AG04449 (cell line): ENCODE results near the gene CCM2.

Source experiments
- CTCF ChIA-PET: fragments of 350-600 bp; formaldehyde crosslinking; extraction: SDS; loops from one replicate; lab custom pipeline; 2021; ENCODE audit warnings: antibody characterized with exemption; lab: Yijun Ruan, JAX
- POLR2A ChIA-PET: fragments of 400-600, 350-600 bp; formaldehyde crosslinking; extraction: SDS; loops from one replicate; lab custom pipeline; 2020; ENCODE audit warnings: antibody characterized with exemption, inconsistent platforms; lab: Yijun Ruan, JAX
- DNase-seq: peaks from one replicate; pipeline ENCODE4 v3.0.0-alpha.2; 2010; ENCODE audit warnings: low read depth, low spot score
- H3K4me3 ChIP-seq: 2 replicates; pipeline ENCODE4 v1.5.1; 2011; ENCODE audit warnings: low read depth, mild to moderate bottlenecking, control low read depth, low read length
- CTCF ChIP-seq: IDR thresholded peaks from one replicate; pipeline ENCODE4 v1.5.1; 2011; ENCODE audit warnings: mild to moderate bottlenecking, moderate library complexity, low read length, control low read depth, inconsistent platforms; ENCODE audit not compliant: insufficient read depth; ENCODE audit errors: missing control alignments

CCM2 gene

GRCh38 chr7:45070254-45070642 is 70.2 kb downstream of the CCM2 start:
- CTCF ChIA-PET = interaction anchor here (0.9 to 1.5 kb wide), 3 partner anchors 10 to 34 kb away, joined by 3 to 4 read pairs (median 3); no protein-coding TSS in a partner anchor
- TF ChIP-seq CTCF = no peak
- no peak overlapping the region for H3K4me3 ChIP-seq
- POLR2A ChIA-PET = interaction anchor here (1.1 kb wide), 1 partner anchor 12 kb away, joined by 3 read pairs; no protein-coding TSS in a partner anchor
- DNase-seq = no peak

- DNase-seq = no peak
- CTCF ChIA-PET = no interaction called here
- POLR2A ChIA-PET = no interaction called here
- no peak overlapping the region for H3K4me3 ChIP-seq
- no peak for TF ChIP-seq CTCF
These were observed 71.5 kb downstream of the CCM2 start for GRCh38 chr7:45071528-45071927.

- POLR2A ChIA-PET = no interaction called here
These were observed 72.4 kb downstream of the CCM2 start for GRCh38 chr7:45072131-45073030.

GRCh38 chr7:45073031-45073785 is 73.2 kb downstream of the CCM2 start:
- ChIA-PET POLR2A (no interaction called here), CTCF (interaction anchor here (0.5 kb wide), 1 partner anchor 13 kb away, joined by 3 read pairs; no protein-coding TSS in a partner anchor)
- DNase-seq = no peak
- no peak overlapping the region for H3K4me3 ChIP-seq
- no peak for TF ChIP-seq CTCF

More at GRCh38 chr7:45072131-45073030, 72.4 kb downstream of the CCM2 start:
- CTCF ChIA-PET = interaction anchor here (0.5 kb wide), 1 partner anchor 12 kb away, joined by 3 read pairs; no protein-coding TSS in a partner anchor
- DNase-seq = no peak
- H3K4me3 ChIP-seq = no peak overlapping the region
- TF ChIP-seq CTCF = no peak

GRCh38 chr7:45073786-45074527 is 74.0 kb downstream of the CCM2 start:
- H3K4me3 ChIP-seq = no peak overlapping the region
- no peak for DNase-seq
- ChIA-PET CTCF (no interaction called here), POLR2A (no interaction called here)
- TF ChIP-seq CTCF = no peak
